ENCODE results near the gene TOGARAM1. TPM values are rescaled to one million over a fixed set of nuclear protein-coding genes. Genes with fewer than 3 reads are reported as not detected.

Gene TOGARAM1
- polyA plus RNA-seq = 10 to 100 TPM in 2 of 3 donors, 1 to 10 TPM in 1; 9.4 to 13.0 (median 12.7) TPM

- peak; percentile 97 for DNase-seq
- no peaks in the 10 kb centered on the region for H3K27me3 Mint-ChIP-seq (ENCODE audit: low read depth in 3 of 3)
- H3K4me1 Mint-ChIP-seq = peaks cover 4 to 24% of the 10 kb centered on the region in 2 donors
- H3K4me3 Mint-ChIP-seq = no peak within 1 kb of the TSS
- peaks cover 6 to 21% (median 14%) of the 10 kb centered on the region in 6 donors for H3K9me3 Mint-ChIP-seq
- H3K36me3 Mint-ChIP-seq = peaks cover 8 to 16% (median 11%) of the 10 kb centered on the region in 3 donors
- H3K27ac Mint-ChIP-seq = no peak within 1 kb of the TSS
Measured at GRCh38 chr14:44961554-44962333, at the start of gene TOGARAM1, which contains the start of gene KLHL28. TSS of gene TOGARAM1 (plus strand) at chr14:44962190. CDS start at chr14:44962422, 232 bp downstream. TSS of gene KLHL28 (minus strand) at chr14:44961947. CDS start at chr14:44945928, 16,019 bp downstream.

DNA sequence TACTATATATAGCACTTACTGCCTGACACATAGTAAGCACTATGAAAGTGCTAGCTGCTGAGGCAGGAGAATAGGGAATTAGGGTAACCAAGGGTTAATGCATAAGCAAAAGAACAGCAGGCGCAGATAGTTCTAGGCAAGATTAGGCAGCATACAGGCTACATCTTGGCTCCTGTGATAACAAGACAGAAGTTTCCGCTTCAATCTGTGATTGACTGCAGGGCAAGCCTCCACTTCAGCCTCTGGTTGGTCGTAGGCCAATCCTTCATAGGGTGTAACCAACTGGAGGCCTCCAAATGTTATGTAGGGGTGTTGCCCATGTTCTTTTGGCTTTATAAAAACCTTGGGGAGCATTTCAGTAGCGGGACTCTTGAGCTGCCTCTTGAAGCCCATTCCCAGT, 47.1 kb upstream of the TOGARAM1 start:
- peaks cover 17 to 18% (median 17%) of the 10 kb centered on the region in 3 donors for H3K27me3 Mint-ChIP-seq (ENCODE audit: low read depth in 3 of 3)
- no peak overlapping the region for H3K4me3 Mint-ChIP-seq
- H3K36me3 Mint-ChIP-seq = peaks cover 0 to 5% (median 1%) of the 10 kb centered on the region in 3 donors
- H3K9me3 Mint-ChIP-seq = peaks cover 0 to 14% (median 4%) of the 10 kb centered on the region in 6 donors
- peaks cover 6 to 7% of the 10 kb centered on the region in 2 donors for H3K4me1 Mint-ChIP-seq
- H3K27ac Mint-ChIP-seq = no peak overlapping the region
- no peak for DNase-seq

- no peaks in the 10 kb centered on the region for H3K9me3 Mint-ChIP-seq
- H3K27ac Mint-ChIP-seq = peak overlapping the region in 5 of 6 donors; percentile 33 to 81 (median 60)
- peak in 2 of 3 donors; percentile 14 to 16 for DNase-seq
- peak overlapping the region; percentile 29 to 74 (median 46) for H3K4me3 Mint-ChIP-seq
- H3K36me3 Mint-ChIP-seq = peaks cover 0 to 8% (median 0%) of the 10 kb centered on the region in 3 donors
- H3K27me3 Mint-ChIP-seq (ENCODE audit: low read depth in 3 of 3) = no peaks in the 10 kb centered on the region
- H3K4me1 Mint-ChIP-seq = peaks cover 12 to 53% of the 10 kb centered on the region in 2 donors
Measured at GRCh38 chr14:44928793-44929192, 33.2 kb upstream of the TOGARAM1 start.

DNA sequence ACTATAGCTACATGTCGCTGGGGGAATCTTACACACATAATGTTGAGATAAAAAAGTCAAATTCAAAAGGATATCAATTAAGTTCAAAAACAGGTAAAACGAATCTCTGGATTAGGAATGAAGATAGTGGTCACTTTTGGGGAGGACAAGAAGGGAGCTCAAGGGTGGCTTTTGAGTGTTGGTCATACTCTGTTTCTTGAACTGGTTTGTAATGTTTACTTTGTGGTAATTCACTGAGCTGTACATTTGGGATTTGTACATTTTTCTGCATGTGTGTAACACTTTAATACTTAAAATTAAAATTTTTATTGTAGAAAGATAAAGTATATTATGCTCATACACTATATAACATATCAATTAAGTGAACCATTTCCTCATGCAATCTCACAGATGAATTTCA, 26.8 kb upstream of the TOGARAM1 start:
- Mint-ChIP-seq H3K4me1 (peaks cover 35 to 60% of the 10 kb centered on the region in 2 donors), H3K27me3 (ENCODE audit: low read depth in 3 of 3) (peaks cover 0 to 2% (median 0%) of the 10 kb centered on the region in 3 donors), H3K9me3 (no peaks in the 10 kb centered on the region), H3K36me3 (peaks cover 16 to 39% (median 28%) of the 10 kb centered on the region in 3 donors), H3K27ac (peak overlapping the region in 3 of 6 donors; percentile 4 to 59 (median 42)), H3K4me3 (no peak overlapping the region)
- DNase-seq = no peak

- peaks cover 0 to 2% (median 2%) of the 10 kb centered on the region in 3 donors for H3K27me3 Mint-ChIP-seq (ENCODE audit: low read depth in 3 of 3)
- H3K4me3 Mint-ChIP-seq = no peak overlapping the region
- H3K27ac Mint-ChIP-seq = no peak overlapping the region
- peaks cover 37 to 60% of the 10 kb centered on the region in 2 donors for H3K4me1 Mint-ChIP-seq
- DNase-seq = no peak
- peaks cover 33 to 51% (median 49%) of the 10 kb centered on the region in 3 donors for H3K36me3 Mint-ChIP-seq
- H3K9me3 Mint-ChIP-seq = no peaks in the 10 kb centered on the region
Measured at GRCh38 chr14:44937547-44937946, 24.4 kb upstream of the TOGARAM1 start.

GRCh38 chr14:44940211-44940610, 21.8 kb upstream of the TOGARAM1 start:
- Mint-ChIP-seq H3K9me3 (no peaks in the 10 kb centered on the region), H3K4me1 (peaks cover 34 to 68% of the 10 kb centered on the region in 2 donors), H3K4me3 (no peak overlapping the region), H3K36me3 (peaks cover 43 to 64% (median 63%) of the 10 kb centered on the region in 3 donors), H3K27me3 (ENCODE audit: low read depth in 3 of 3) (peaks cover 2% of the 10 kb centered on the region in 3 donors), H3K27ac (peak overlapping the region in 1 of 6 donors; percentile 54)
- DNase-seq = no peak

GRCh38 chr14:44940944-44941343, 21.0 kb upstream of the TOGARAM1 start:
- Mint-ChIP-seq H3K27ac (peak overlapping the region in 3 of 6 donors; percentile 10 to 34 (median 26)), H3K9me3 (no peaks in the 10 kb centered on the region), H3K36me3 (peaks cover 42 to 69% (median 67%) of the 10 kb centered on the region in 3 donors), H3K4me1 (peaks cover 33 to 70% of the 10 kb centered on the region in 2 donors), H3K4me3 (no peak overlapping the region), H3K27me3 (ENCODE audit: low read depth in 3 of 3) (peaks cover 2% of the 10 kb centered on the region in 3 donors)
- DNase-seq = no peak

GRCh38 chr14:44941591-44941990, 20.4 kb upstream of the TOGARAM1 start:
- no peak for DNase-seq
- H3K4me3 Mint-ChIP-seq = no peak overlapping the region
- H3K36me3 Mint-ChIP-seq = peaks cover 35 to 63% (median 61%) of the 10 kb centered on the region in 3 donors
- peaks cover 26 to 65% of the 10 kb centered on the region in 2 donors for H3K4me1 Mint-ChIP-seq
- no peaks in the 10 kb centered on the region for H3K9me3 Mint-ChIP-seq
- H3K27me3 Mint-ChIP-seq (ENCODE audit: low read depth in 3 of 3) = peaks cover under 1 to 2% (median 2%) of the 10 kb centered on the region in 3 donors
- H3K27ac Mint-ChIP-seq = peak overlapping the region in 1 of 6 donors; percentile 6

DNA sequence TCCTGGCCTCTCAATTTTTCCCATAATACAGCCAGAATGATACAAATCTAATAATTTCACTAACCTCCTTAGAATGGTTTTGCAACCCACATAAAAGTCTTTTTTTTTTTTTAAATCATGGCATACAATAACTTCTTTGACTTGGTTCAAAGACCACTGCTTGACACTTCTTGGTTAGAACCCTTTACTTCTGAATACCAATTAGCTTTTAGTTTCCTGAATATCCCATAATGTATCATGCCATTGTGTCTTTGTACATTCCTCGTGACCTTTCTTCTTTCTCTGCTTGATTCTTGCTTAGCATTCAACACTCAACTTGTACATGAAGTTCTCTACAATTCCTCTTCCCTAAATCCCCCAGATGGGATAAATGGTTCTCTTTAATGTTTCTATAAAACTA, 19.6 kb upstream of the TOGARAM1 start:
- H3K4me1 Mint-ChIP-seq = peaks cover 29 to 67% of the 10 kb centered on the region in 2 donors
- H3K36me3 Mint-ChIP-seq = peaks cover 40 to 68% (median 65%) of the 10 kb centered on the region in 3 donors
- no peak overlapping the region for H3K4me3 Mint-ChIP-seq
- H3K27ac Mint-ChIP-seq = peak overlapping the region in 2 of 6 donors; percentile 3 to 41
- peaks cover 0 to 2% (median 0%) of the 10 kb centered on the region in 6 donors for H3K9me3 Mint-ChIP-seq
- no peak for DNase-seq
- peaks cover 0 to 2% (median 2%) of the 10 kb centered on the region in 3 donors for H3K27me3 Mint-ChIP-seq (ENCODE audit: low read depth in 3 of 3)

DNA sequence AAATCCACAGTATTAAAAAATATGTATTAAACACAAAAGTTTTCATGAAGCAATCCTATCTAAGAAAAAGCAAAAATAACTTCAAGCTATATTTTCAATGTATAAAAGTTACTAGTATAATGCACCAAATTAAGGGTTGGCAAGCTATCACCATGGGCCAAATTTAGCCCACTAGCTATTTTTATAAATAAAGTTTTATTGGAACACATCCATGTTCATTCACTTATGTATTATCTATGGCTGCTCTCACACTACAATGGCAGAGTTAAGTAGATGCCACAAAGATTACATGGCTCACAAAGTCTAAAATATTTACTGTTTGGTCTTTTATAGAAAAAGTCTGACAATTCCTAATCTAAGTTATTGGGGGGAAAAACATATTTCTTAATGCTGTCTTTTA, 17.9 kb upstream of the TOGARAM1 start:
- Mint-ChIP-seq H3K27me3 (ENCODE audit: low read depth in 3 of 3) (peaks cover 0 to 2% (median 2%) of the 10 kb centered on the region in 3 donors), H3K27ac (no peak overlapping the region), H3K4me1 (peaks cover 24 to 76% of the 10 kb centered on the region in 2 donors), H3K36me3 (peaks cover 36 to 61% (median 54%) of the 10 kb centered on the region in 3 donors), H3K4me3 (no peak overlapping the region), H3K9me3 (peaks cover 0 to 2% (median 0%) of the 10 kb centered on the region in 6 donors)
- DNase-seq = no peak

DNA sequence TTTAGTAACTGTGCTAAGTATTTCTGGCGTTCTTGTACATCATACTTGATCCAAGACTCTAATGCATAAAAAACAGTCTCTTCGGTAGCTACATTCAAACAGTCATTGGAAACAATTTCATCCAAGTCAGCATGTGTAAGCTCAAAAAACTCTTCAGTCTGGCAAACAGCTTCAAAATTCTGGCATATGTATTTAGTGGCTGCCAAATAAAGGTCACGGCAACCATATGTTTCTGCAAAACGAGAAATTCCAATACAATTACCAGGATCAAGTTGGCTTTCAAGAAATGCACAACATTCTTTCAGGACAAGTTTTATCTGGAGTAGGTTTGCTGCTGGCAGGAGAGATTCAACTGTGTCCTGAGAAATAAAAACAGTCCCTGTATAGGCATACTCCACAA, 16.7 kb upstream of the TOGARAM1 start:
- DNase-seq = no peak
- H3K36me3 Mint-ChIP-seq = peaks cover 33 to 52% (median 45%) of the 10 kb centered on the region in 3 donors
- peaks cover 0 to 2% (median 0%) of the 10 kb centered on the region in 6 donors for H3K9me3 Mint-ChIP-seq
- peaks cover 0 to 2% (median 2%) of the 10 kb centered on the region in 3 donors for H3K27me3 Mint-ChIP-seq (ENCODE audit: low read depth in 3 of 3)
- H3K4me1 Mint-ChIP-seq = peaks cover 23 to 76% of the 10 kb centered on the region in 2 donors
- no peak overlapping the region for H3K4me3 Mint-ChIP-seq
- peak overlapping the region in 1 of 6 donors; percentile 3 for H3K27ac Mint-ChIP-seq

GRCh38 chr14:44951051-44951450, 10.9 kb upstream of the TOGARAM1 start:
- no peak for DNase-seq

DNA sequence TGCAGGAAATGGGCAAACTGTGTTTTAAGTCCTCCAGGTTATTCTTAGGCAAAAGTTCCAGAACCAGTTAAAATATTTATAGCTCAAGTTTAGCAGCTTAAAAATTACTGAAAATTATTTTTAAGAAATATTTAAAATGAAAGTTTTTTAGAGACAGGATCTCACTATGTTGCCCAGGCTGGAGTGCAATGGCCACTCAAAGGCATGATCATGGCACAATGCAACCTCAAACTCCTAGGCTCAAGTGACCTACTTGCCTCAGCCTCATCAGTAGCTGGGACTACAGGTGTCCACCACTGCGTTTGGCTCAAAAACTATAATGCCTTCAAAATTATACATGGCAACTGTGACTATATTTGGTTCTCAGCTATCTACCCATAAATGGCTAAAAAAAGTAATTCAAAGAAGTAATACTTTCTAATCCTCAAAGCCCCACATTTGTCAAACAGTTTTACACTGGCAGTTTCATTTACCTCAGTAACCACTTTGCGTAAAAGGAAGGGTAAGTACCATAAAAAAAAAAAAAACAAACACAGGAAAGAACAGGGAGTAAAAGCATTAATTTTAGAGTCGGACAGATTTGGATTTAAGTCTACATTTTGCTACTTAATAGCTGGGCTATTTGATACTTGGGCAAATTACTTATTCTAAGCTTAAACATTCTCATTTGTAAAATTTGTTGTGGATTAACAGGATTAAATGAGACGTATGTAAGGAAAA, 9.4 kb upstream of the TOGARAM1 start:
- Mint-ChIP-seq H3K9me3 (no peaks in the 10 kb centered on the region), H3K4me1 (peaks cover 44 to 82% of the 10 kb centered on the region in 2 donors), H3K36me3 (peaks cover 0 to 9% (median 3%) of the 10 kb centered on the region in 3 donors), H3K4me3 (peak overlapping the region in 1 of 5 donors; percentile 12), H3K27me3 (ENCODE audit: low read depth in 3 of 3) (no peaks in the 10 kb centered on the region), H3K27ac (peak overlapping the region in 3 of 6 donors; percentile 42 to 79 (median 64))
- DNase-seq = no peak

More at GRCh38 chr14:44951051-44951450, 10.9 kb upstream of the TOGARAM1 start:
- H3K27ac Mint-ChIP-seq = peak overlapping the region in 2 of 6 donors; percentile 22 to 51
- peaks cover 0 to 2% (median 0%) of the 10 kb centered on the region in 6 donors for H3K9me3 Mint-ChIP-seq
- H3K4me1 Mint-ChIP-seq = peaks cover 42 to 87% of the 10 kb centered on the region in 2 donors
- no peaks in the 10 kb centered on the region for H3K27me3 Mint-ChIP-seq (ENCODE audit: low read depth in 3 of 3)
- no peak overlapping the region for H3K4me3 Mint-ChIP-seq
- H3K36me3 Mint-ChIP-seq = peaks cover 6 to 19% (median 9%) of the 10 kb centered on the region in 3 donors

All from immature natural killer cell (primary cell).